HG02884 (cell line): Measurements from ENCODE around the gene VPS26A.
A peak's percentile ranks its signal among the peaks of the same experiment; 100 is the strongest.
"Not testable (repeated sequence)": the region's sequence is repeated elsewhere in the genome, so short reads cannot be mapped to it uniquely, and the experiment has no call there.

Source experiments
- ATAC-seq: cut with Tn5 transposase; IDR thresholded peaks from one replicate; pipeline ENCODE4 v1.9.1; 2021; ENCODE audit warnings: mild to moderate bottlenecking, moderate library complexity; ENCODE audit not compliant: unreplicated experiment

Gene VPS26A

DNA sequence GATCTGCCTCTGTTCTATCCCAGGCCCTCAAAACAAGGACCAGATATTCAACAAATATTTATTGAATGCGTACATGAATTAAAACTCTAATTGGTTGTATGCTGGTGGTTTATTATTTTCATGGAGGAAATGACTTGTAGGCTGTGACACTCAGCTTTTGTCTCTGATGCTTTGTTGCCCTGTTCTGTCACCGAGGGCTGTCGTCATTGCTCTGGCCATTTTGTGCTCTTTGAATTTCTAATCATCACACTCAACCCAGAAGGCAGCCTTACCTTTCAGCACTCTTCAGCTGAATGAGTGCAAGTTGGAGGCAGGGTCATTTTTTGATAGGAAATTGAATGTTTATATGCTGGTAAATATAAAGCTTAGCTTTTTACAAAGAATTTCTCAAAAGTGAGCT, 21.5 kb upstream of the VPS26A start:
- no peak for ATAC-seq

DNA sequence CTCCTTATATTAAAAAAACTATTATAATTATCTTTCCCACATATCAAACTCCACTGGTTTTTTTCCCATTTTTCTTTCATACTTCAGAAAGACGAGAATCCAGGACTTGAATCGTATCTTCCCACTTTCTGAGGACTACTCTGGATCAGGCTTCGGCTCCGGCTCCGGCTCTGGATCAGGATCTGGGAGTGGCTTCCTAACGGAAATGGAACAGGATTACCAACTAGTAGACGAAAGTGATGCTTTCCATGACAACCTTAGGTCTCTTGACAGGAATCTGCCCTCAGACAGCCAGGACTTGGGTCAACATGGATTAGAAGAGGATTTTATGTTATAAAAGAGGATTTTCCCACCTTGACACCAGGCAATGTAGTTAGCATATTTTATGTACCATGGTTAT, 20.2 kb upstream of the VPS26A start:
- no peak for ATAC-seq

DNA sequence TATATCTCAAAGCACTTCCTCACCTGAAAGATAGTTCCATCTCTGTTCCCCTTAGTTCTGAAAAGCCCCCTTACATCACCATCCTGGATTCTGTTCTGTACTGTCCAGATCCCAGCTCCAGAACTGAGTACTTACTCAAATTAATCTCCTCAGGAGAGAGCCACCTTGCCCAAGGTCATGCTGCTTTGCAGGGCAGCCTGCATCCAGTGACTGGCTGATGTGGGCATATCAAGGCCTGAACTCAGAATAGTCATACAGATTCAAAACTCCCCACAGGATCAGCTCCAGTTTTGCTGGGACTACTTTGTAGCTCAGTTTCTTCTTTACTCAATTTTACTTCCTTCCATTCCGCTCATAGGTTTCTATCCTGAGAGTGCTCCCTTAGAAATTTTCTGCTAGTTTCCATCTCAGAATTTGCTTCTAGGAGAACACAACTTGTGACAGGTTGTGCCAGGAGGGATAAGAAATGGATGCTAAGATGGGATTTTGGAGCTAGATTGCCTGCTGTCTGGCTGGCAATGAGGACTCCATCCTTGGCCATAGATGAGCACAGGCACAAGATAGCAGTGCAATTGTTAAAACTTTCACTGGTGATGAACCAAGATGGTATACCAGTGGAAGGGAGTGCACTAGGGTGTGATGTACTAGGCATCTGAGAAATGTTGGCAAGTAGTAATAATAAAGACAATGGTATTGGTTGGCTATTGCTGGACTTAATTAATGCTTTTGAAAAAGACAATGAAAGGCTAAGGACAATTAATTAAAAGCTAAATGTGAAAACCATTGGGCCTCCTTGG, 18.8 kb upstream of the VPS26A start:
- ATAC-seq: no peak

DNA sequence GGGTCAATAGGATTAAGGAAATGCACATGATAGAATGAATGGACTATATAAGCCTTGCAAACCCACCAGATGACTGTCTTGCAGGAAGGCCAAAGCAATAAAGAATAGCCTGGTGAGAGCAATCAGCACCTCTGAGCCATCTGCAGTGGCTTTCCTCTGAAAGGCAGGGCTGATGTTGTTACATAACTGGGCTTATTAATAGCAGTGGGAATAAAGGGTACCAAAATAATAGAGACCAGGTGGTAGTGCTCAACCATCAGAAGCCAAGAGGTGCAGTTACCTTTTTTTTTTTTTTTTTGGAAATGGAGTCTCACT, 16.8 kb upstream of the VPS26A start:
- ATAC-seq: no peak

DNA sequence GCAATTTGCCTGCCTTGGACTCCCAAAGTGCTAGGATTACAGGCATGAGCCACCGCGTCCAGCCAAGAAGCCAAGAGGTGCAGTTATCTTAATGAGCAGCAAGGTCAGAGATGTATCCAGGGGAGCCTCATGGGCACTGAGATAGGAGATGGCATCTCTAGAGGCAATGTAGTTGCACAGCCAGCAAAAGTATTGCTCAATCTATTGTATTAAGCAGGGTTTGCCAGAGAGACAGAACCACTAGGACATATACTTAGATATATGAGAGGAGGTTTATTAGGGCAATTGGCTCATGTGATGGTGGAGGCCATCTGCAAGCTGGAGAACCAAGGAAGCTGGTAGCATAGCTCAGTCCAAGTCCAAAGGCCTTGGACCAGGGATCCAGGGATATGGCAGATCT, 16.3 kb upstream of the VPS26A start:
- no peak for ATAC-seq

DNA sequence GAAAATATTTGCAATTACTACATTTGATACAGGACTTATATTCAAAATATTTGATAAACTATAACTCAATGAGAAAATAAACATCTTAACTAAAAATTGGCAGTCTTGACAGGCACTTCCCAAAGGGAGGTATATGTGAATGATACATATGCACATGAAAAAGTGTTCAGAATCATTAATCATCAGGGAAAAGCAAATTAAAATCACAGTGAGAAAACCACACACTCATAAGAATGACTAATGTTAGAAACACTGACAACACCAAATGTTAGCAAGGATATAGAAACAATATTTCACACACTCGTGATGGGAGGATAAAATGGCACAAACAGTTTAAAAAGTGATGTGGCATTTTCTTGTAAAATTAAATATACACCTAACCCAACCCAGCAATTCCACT, 4.1 kb upstream of the VPS26A start:
- no peak for ATAC-seq

DNA sequence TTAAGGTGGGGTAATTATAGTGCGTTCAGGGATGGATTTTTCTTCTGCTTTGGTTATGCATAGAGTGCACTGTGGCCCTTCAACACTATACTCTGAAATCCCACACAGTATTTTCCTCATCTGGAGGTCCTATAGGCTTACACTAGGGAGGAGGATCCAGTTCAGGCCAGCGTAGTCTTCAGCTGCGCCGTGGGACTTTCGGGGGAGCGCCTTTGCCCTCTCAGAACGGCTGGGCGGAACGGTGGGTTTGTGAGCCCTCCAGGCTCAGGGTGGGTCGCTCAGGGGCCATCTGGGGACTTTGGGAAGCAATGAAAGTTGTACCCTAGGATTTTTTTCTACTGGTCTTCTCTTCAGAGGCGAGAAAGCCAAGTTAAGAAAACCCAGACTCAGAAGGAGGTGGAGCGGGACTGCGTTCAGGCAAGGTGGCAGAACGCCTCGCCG, 652 bp upstream of the VPS26A start:
- ATAC-seq: peak; percentile 28

DNA sequence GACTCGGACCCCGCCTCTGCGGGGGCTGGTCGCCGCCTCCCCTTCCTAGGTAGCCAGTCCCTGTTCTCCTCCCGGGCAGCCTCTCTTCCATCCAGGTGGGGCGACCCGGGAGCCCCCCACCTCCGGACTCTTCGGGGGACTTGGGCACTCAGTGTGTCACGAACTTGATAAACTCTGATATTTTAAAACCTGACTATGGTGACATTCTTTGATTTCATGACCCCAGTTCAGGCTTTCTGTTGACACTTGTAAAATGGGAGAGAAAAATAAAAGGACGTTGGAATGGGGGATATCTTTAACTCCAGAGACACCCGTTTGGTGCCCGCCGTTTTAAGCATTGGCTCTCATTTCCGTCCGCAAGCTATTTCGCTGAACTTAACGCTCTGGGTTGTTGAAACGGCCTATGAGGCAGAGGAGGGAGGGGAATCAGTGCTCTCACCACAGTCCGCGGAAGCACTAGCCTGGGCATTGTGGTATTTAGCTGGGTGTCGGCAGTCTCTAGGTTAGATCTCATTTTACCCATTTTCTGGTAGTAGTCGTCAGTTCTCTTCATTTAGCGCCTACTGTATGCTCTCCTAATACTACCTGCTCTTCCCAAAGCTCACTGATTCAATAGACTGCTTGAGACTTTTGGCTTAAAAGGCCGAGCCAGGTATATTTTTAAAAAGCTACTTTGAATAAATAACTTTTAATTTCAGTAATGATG, 738 bp downstream of the VPS26A start:
- peak; percentile 32 for ATAC-seq

DNA sequence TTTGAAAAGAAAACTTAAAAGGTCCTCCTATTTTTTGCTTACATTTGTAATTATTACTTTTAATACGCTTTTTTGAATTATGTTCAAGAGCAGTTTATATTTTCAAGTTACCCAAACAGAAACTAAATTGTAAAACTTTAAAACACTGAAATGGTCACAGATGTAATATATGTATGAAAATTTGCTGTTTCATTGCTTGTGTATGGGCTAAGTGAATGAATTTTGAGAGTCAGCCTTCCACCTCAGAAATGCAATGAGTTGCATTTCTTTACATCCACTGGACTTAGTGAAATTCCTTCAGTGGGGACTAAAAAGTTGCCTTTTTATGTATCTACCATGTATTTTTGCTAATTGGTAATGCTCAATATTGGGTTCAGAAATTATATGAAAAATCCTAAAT, 1.6 kb downstream of the VPS26A start:
- ATAC-seq: no peak

DNA sequence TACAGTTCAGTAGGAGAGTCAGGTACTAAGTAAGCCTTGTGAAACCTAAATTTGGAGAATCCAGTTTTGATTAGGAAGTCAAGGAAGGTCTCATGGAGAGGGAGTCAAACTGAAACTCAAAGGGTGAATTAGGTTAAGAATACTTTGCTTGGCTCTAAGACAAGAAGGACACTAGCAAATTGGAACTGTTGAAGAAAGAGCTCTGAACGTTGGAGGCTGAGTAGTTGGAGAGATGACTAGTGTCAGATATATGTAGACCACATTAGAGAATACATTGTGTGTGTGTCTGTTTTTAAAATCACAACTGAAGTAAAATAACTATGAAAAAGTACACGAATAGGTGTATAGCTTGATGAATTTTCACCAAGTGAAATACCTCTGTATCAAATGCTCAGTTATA, 6.3 kb downstream of the VPS26A start:
- ATAC-seq: no peak

DNA sequence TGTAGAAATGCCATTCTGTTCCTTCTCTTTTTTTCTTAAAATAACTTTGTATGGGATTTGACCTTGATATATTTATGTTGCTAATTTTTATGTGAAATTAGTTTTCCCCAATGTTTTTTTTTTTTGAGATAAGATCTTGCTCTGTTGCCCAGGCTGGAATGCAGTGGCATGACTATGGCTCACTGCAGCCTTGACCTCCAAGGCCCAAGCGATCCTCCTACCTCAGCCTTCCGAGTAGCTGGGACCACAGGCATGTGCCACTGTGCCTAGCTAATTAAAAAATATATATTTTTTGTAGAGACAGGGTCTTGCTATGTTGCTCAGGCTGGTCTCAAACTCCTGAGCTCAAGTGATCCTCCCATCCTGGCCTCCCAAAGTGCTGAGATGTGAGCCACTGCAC, 16.0 kb downstream of the VPS26A start:
- ATAC-seq: no peak

DNA sequence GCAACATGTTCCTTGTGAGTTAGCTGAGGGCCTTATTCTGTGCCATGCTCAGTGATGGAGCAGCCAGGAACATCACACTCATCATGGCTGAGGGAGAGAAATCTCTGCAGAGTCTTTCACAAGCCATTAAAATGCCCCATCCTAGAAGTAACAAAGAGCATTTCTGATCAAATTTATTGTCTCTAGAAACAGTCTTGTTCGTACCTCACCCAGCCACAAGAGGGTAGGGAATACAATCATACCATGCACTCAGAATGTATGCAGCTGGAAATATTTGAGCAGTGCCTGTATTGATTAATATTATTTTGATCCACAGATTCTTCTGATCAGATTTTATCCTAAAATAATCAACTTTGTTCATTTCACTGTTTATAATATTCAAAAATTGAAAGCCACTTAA, 17.3 kb downstream of the VPS26A start:
- no peak for ATAC-seq

DNA sequence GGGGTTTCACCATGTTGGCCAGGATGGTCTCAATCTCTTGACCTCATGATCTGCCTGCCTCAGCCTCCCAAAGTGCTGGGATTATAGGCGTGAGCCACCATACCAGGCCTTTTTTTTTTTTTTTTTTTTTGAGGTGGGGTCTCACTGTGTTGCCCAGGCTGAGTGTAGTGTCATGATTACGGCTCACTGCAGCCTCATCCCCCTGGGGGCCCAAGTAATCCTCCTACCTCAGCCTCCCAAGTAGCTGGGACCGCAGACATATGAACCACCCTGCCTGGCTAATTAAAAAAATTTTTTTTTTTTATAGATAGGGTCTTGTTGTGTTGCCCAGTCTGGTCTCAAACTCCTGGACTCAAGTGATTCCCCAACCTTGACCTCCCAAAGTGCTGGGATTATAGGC, 18.1 kb downstream of the VPS26A start:
- not testable (repeated sequence) for ATAC-seq

DNA sequence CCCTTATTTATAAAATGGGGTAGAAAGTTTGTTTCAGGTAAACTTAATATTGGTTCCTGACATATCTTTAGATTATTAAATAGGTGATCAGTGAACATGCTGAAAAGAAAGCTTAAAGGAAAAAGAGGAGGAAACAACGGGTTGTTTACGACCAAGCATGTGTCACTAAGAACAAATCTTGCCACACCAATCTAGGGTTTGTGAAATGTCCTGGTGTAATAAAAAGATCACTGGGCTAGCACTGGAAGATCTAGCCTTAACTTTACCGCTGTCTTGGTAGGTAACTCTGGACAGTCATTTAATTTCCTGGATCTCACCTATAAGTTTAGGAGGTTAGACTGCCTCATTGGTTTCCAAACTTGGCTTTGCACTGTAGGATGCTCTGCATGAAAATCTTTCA, 19.0 kb downstream of the VPS26A start:
- ATAC-seq: no peak

DNA sequence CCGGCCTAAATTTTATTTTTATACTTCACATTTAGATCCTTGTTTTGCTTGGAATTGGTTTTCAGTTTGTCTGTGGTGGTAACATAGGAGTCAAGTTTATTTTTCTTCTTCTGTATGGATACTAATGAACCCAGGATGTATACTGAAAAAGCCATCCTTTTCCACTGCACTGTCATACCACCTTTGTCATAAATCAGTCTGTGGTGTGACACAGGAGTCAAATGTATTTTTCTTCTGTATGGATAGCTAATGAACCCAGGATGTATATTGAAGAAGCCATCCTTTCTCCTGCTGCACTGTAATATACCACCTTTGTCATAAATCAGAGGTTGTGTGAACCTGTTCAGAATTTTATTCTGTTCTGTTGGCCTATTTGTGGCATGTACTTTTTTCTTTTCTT, 21.4 kb downstream of the VPS26A start:
- ATAC-seq: no peak

DNA sequence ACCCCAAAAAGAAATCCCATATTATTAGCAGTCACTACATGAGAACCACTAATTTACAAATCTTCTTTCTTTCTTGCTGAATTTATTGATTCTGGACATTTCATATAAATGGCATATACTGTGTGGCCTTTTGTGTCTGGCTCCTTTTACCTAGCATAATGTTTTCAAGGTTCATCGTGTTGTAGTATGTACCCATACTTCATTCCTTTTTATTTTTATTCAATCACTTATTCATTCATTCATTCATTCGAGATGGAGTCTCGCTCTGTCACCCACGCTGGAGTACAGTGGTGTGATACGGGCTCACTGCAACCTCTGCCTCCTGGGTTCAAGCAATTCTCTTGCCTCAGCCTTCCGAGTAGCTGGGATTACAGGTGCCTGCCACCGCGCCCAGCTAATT, 21.9 kb downstream of the VPS26A start:
- no peak for ATAC-seq

DNA sequence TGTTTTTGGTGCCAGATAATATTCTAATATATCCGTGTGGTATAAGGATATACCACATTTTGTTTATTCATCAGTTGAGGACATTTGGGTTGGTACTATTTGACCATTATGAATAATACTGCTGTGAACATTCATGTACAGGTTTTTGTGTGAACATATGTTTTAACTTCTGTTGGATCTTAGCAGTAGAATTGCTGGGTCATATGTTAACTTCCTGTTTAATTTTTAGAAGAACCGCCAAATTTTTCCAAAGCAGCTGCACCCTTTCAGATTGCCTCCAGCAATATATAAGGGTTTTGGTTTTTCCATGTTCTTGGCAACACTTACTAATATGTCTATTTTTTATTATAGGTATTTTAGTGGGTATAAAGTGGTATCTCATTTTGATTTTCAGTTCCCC, 22.8 kb downstream of the VPS26A start:
- no peak for ATAC-seq

DNA sequence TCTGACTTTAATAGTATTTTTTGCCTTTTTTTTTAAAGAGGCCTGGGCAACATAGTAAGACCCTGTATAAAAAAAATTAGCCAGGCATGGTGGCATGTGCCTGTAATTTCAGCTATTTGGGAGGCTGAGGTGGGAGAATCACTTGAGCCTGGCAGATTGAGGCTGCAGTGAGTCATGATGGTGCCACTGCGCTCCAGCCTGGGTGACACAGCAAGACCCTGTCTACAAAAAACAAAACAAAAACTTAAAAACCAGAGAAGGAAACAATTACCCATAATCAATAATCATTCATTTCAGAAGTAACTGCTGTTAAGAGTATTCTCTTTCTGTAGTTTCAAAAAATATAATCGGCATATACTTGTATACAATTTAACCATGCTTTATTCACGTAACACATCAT, 28.0 kb downstream of the VPS26A start:
- no peak for ATAC-seq

DNA sequence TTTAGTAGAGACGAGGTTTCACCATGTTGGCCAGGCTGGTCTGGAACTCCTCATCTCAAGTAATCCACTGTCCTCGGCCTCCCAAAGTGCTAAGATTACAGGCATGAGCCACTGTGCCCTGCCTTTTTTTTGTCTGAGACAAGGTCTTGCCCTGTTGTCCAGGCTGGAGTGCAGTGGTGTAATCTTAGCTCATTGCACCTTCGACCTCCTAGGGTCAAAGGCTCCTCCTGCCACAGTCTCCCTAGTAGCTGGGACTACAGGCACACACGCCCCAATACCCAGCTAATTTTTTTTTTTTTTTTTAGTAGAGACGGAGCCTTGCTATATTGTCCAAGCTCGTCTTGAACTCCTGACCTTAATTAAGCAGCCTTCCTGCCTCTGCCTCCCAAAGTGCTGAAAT, 29.2 kb downstream of the VPS26A start:
- ATAC-seq: no peak

DNA sequence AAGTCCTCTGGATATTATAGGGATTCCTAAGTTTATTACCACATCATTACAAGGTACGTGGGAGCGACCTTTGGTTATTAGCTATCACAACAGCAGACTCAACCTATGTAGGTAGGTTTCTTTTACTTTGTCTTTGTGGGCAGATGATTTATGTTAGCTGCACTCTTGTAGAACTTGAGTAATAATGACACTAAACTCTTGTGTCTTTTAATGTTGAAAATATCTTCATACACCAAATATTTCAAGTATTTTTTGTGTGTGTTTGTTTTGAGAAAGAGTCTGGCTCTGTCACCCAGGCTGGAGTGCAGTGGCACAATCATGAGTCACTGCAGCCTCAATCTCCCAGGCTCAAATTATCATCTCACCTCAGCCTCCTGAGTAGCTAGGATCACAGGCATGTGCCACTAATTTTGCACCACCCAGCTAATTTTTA, 36.8 kb downstream of the VPS26A start:
- ATAC-seq: no peak

DNA sequence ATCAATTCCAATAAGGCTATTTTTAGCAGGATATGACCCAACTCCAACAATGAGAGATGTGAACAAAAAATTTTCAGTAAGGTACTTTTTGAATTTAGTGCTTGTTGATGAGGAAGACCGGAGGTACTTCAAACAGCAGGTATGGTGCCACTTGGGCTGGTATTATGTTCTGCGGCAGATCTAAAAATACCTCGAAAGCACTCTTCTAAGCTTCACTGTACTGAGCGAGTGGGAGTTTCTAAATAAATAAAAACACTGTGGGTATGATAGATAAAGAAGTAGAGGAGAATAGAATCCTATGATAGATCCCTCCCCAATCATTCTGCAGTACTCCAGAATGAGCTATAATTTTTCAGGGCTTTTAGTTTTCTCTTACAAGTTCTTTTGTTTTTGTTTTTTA, 44.5 kb downstream of the VPS26A start:
- ATAC-seq: no peak

DNA sequence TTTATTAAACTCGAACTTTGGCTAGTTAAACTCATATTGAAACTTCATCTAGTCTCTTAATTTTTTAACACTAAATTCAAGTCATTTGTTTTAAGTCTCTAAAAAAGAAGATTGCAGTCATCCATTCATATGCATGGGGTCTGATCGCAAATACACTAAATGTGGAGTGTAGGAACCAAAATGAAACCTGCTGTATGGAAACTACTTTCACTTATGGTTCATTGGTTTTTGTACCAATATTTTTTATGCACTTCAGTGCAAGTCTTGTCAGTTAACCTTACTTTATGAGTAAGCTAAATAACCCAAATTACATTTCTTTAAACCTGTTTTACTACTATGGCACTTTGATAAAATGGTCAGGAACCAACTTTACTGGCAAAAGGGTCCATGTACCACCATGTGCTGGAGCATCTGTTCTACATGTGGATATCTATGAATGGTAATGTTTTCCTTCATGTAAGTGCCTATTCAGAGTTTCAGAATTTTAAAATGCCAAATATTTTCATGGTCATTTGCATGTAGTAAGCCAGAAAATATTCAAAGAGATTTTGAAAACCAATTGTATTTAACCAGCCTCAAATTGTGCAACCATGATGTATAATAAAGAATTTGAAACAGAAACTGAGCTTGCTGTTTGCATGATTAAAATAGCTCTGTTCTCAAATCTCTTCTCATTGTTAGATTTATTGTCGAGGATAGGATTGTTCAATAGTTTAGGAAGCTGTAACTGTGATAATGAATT, 48.4 kb downstream of the VPS26A start:
- no peak for ATAC-seq
